ENCODE measurements around the gene CLPTM1.

CLPTM1 gene

GRCh38 chr19:44930088-44930487, 25.1 kb upstream of the CLPTM1 start:
- Histone ChIP-seq H3K23ac (ENCODE audit: low read depth, low read length, poor library complexity) (no peak overlapping the region), H3K9ac (ENCODE audit: low read depth, low read length, poor library complexity) (no peak overlapping the region), H2BK5ac (ENCODE audit: low read length) (no peak overlapping the region), H3K18ac (ENCODE audit: low read length) (peak overlapping the region; percentile 64), H3K36me3 (replicated peaks in 1 of 2; ENCODE audit: control insufficient read depth in 2 of 2, insufficient read depth in 2 of 2, low read length in 2 of 2) (no peaks in the 10 kb centered on the region), H3K4me3 (ENCODE audit: low read length in 2 of 2) (no peak overlapping the region), H3K27me3 (ENCODE audit: control insufficient read depth in 3 of 3, insufficient read depth in 3 of 3, low read depth in 1 of 3, low read length in 3 of 3) (no peaks in the 10 kb centered on the region), H4K91ac (ENCODE audit: low read depth, low read length, poor library complexity) (no peak overlapping the region), H2BK12ac (ENCODE audit: low read length) (no peak overlapping the region), H3K9me3 (replicated peaks in 1 of 2; ENCODE audit: control insufficient read depth in 2 of 2, insufficient read depth in 1 of 2, low read depth in 1 of 2, low read length in 2 of 2) (no peaks in the 10 kb centered on the region), H2AFZ (ENCODE audit: low read length) (no peak overlapping the region), H3K4me2 (ENCODE audit: insufficient read depth, low read length, poor library complexity, severe bottlenecking) (no peak overlapping the region), H2BK15ac (ENCODE audit: low read length) (no peak overlapping the region), H2BK120ac (ENCODE audit: low read depth, low read length) (no peak overlapping the region), H4K8ac (ENCODE audit: low read depth, low read length) (no peak overlapping the region), H3K4ac (ENCODE audit: low read length) (no peak overlapping the region), H2AK5ac (ENCODE audit: low read depth, low read length) (peak overlapping the region; percentile 81), H3K4me1 (ENCODE audit: control insufficient read depth in 2 of 2, insufficient read depth in 1 of 2, low read depth in 1 of 2, low read length in 2 of 2) (peaks cover 0 to 2% of the 10 kb centered on the region in 2 donors), H3K79me1 (ENCODE audit: low read depth, low read length) (no peaks in the 10 kb centered on the region), H3K27ac (replicated peaks; ENCODE audit: low read length) (no peak overlapping the region), H3K14ac (ENCODE audit: low read length) (no peak overlapping the region)
- WGBS, 2 donors (ENCODE audit: extremely low coverage in 2 of 2, insufficient read length in 2 of 2, insufficient replicate concordance in 1 of 2), result no CpG with 5 or more reads among the region's 7 CpGs
- DNase-seq (ENCODE audit: low spot score), result no peak

- Histone ChIP-seq H3K4me2 (ENCODE audit: insufficient read depth, low read length, poor library complexity, severe bottlenecking) (no peak overlapping the region), H2BK15ac (ENCODE audit: low read length) (no peak overlapping the region), H2AK5ac (ENCODE audit: low read depth, low read length) (no peak overlapping the region), H2AFZ (ENCODE audit: low read length) (no peak overlapping the region), H3K79me1 (ENCODE audit: low read depth, low read length) (no peaks in the 10 kb centered on the region), H3K4ac (ENCODE audit: low read length) (no peak overlapping the region), H3K9me3 (replicated peaks in 1 of 2; ENCODE audit: control insufficient read depth in 2 of 2, insufficient read depth in 1 of 2, low read depth in 1 of 2, low read length in 2 of 2) (no peaks in the 10 kb centered on the region), H4K91ac (ENCODE audit: low read depth, low read length, poor library complexity) (no peak overlapping the region), H4K8ac (ENCODE audit: low read depth, low read length) (no peak overlapping the region), H3K27me3 (ENCODE audit: control insufficient read depth in 3 of 3, insufficient read depth in 3 of 3, low read depth in 1 of 3, low read length in 3 of 3) (no peaks in the 10 kb centered on the region), H3K4me1 (ENCODE audit: control insufficient read depth in 2 of 2, insufficient read depth in 1 of 2, low read depth in 1 of 2, low read length in 2 of 2) (peaks cover 0 to 4% of the 10 kb centered on the region in 2 donors), H2BK5ac (ENCODE audit: low read length) (no peak overlapping the region), H3K14ac (ENCODE audit: low read length) (no peak overlapping the region), H3K9ac (ENCODE audit: low read depth, low read length, poor library complexity) (no peak overlapping the region), H3K18ac (ENCODE audit: low read length) (no peak overlapping the region), H3K36me3 (replicated peaks in 1 of 2; ENCODE audit: control insufficient read depth in 2 of 2, insufficient read depth in 2 of 2, low read length in 2 of 2) (no peaks in the 10 kb centered on the region), H3K23ac (ENCODE audit: low read depth, low read length, poor library complexity) (no peak overlapping the region), H3K4me3 (ENCODE audit: low read length in 2 of 2) (no peak overlapping the region), H2BK12ac (ENCODE audit: low read length) (no peak overlapping the region), H3K27ac (replicated peaks; ENCODE audit: low read length) (no peak overlapping the region), H2BK120ac (ENCODE audit: low read depth, low read length) (no peak overlapping the region)
- no peak for DNase-seq (ENCODE audit: low spot score)
- WGBS, 2 donors (ENCODE audit: extremely low coverage in 2 of 2, insufficient read length in 2 of 2, insufficient replicate concordance in 1 of 2), result no CpG with 5 or more reads among the region's 4 CpGs
These were observed 23.6 kb upstream of the CLPTM1 start for GRCh38 chr19:44931541-44931940.

GRCh38 chr19:44939668-44940067, 15.5 kb upstream of the CLPTM1 start:
- no peak overlapping the region for H2BK15ac ChIP-seq (ENCODE audit: low read length)
- no peak overlapping the region for H3K23ac ChIP-seq (ENCODE audit: low read depth, low read length, poor library complexity)
- H2BK5ac ChIP-seq (ENCODE audit: low read length), result no peak overlapping the region
- no peak overlapping the region for H3K18ac ChIP-seq (ENCODE audit: low read length)
- H2BK120ac ChIP-seq (ENCODE audit: low read depth, low read length), result no peak overlapping the region
- H4K8ac ChIP-seq (ENCODE audit: low read depth, low read length), result no peak overlapping the region
- H2AFZ ChIP-seq (ENCODE audit: low read length), result no peak overlapping the region
- H3K4ac ChIP-seq (ENCODE audit: low read length), result no peak overlapping the region
- no peaks in the 10 kb centered on the region for H3K27me3 ChIP-seq (ENCODE audit: control insufficient read depth in 3 of 3, insufficient read depth in 3 of 3, low read depth in 1 of 3, low read length in 3 of 3)
- H2BK12ac ChIP-seq (ENCODE audit: low read length), result no peak overlapping the region
- WGBS, 2 donors (ENCODE audit: extremely low coverage in 2 of 2, insufficient read length in 2 of 2, insufficient replicate concordance in 1 of 2), result no CpG with 5 or more reads among the region's 5 CpGs
- no peak for DNase-seq (ENCODE audit: low spot score)
- no peak overlapping the region for H3K4me2 ChIP-seq (ENCODE audit: insufficient read depth, low read length, poor library complexity, severe bottlenecking)
- no peak overlapping the region for H3K14ac ChIP-seq (ENCODE audit: low read length)
- no peak overlapping the region for H2AK5ac ChIP-seq (ENCODE audit: low read depth, low read length)
- H3K36me3 ChIP-seq (replicated peaks in 1 of 2; ENCODE audit: control insufficient read depth in 2 of 2, insufficient read depth in 2 of 2, low read length in 2 of 2), result no peaks in the 10 kb centered on the region
- peaks cover 4% of the 10 kb centered on the region for H3K79me1 ChIP-seq (ENCODE audit: low read depth, low read length)
- H3K9ac ChIP-seq (ENCODE audit: low read depth, low read length, poor library complexity), result no peak overlapping the region
- H3K9me3 ChIP-seq (replicated peaks in 1 of 2; ENCODE audit: control insufficient read depth in 2 of 2, insufficient read depth in 1 of 2, low read depth in 1 of 2, low read length in 2 of 2), result no peaks in the 10 kb centered on the region
- peaks cover 0 to 2% of the 10 kb centered on the region in 2 donors for H3K4me1 ChIP-seq (ENCODE audit: control insufficient read depth in 2 of 2, insufficient read depth in 1 of 2, low read depth in 1 of 2, low read length in 2 of 2)
- no peak overlapping the region for H4K91ac ChIP-seq (ENCODE audit: low read depth, low read length, poor library complexity)
- no peak overlapping the region for H3K27ac ChIP-seq (replicated peaks; ENCODE audit: low read length)
- H3K4me3 ChIP-seq (ENCODE audit: low read length in 2 of 2), result no peak overlapping the region

- Histone ChIP-seq H3K18ac (ENCODE audit: low read length) (peak within 1 kb of the TSS; percentile 8), H3K9ac (ENCODE audit: low read depth, low read length, poor library complexity) (peak within 1 kb of the TSS; percentile 50), H3K4me2 (ENCODE audit: insufficient read depth, low read length, poor library complexity, severe bottlenecking) (no peak within 1 kb of the TSS), H2AK5ac (ENCODE audit: low read depth, low read length) (no peak within 1 kb of the TSS), H2BK12ac (ENCODE audit: low read length) (peak within 1 kb of the TSS; percentile 46), H3K4ac (ENCODE audit: low read length) (peak within 1 kb of the TSS; percentile 76), H3K27me3 (ENCODE audit: control insufficient read depth in 3 of 3, insufficient read depth in 3 of 3, low read depth in 1 of 3, low read length in 3 of 3) (no peaks in the 10 kb centered on the region), H3K4me3 (ENCODE audit: low read length in 2 of 2) (peak within 1 kb of the TSS in 1 of 2 donors; percentile 37), H3K79me1 (ENCODE audit: low read depth, low read length) (peaks cover 4% of the 10 kb centered on the region), H3K9me3 (replicated peaks in 1 of 2; ENCODE audit: control insufficient read depth in 2 of 2, insufficient read depth in 1 of 2, low read depth in 1 of 2, low read length in 2 of 2) (no peaks in the 10 kb centered on the region), H3K23ac (ENCODE audit: low read depth, low read length, poor library complexity) (no peak within 1 kb of the TSS), H2AFZ (ENCODE audit: low read length) (no peak within 1 kb of the TSS), H3K36me3 (replicated peaks in 1 of 2; ENCODE audit: control insufficient read depth in 2 of 2, insufficient read depth in 2 of 2, low read length in 2 of 2) (no peaks in the 10 kb centered on the region), H2BK120ac (ENCODE audit: low read depth, low read length) (no peak within 1 kb of the TSS), H4K8ac (ENCODE audit: low read depth, low read length) (peak within 1 kb of the TSS; percentile 96), H4K91ac (ENCODE audit: low read depth, low read length, poor library complexity) (no peak within 1 kb of the TSS), H3K14ac (ENCODE audit: low read length) (peak within 1 kb of the TSS; percentile 100), H2BK5ac (ENCODE audit: low read length) (no peak within 1 kb of the TSS), H3K27ac (replicated peaks; ENCODE audit: low read length) (no peak within 1 kb of the TSS), H3K4me1 (ENCODE audit: control insufficient read depth in 2 of 2, insufficient read depth in 1 of 2, low read depth in 1 of 2, low read length in 2 of 2) (no peaks in the 10 kb centered on the region), H2BK15ac (ENCODE audit: low read length) (no peak within 1 kb of the TSS)
- no CpG with 5 or more reads among the region's 14 CpGs for WGBS, 2 donors (ENCODE audit: extremely low coverage in 2 of 2, insufficient read length in 2 of 2, insufficient replicate concordance in 1 of 2)
- DNase-seq (ENCODE audit: low spot score), result no peak
These were observed 13.1 kb upstream of the CLPTM1 start, which contains the start of gene APOC4 for GRCh38 chr19:44942067-44942571. TSS of gene APOC4 (plus strand) at chr19:44942237. CDS start at chr19:44942278, 41 bp downstream.

Measured in neuronal stem cell (in vitro differentiated cells).